GM12872 (cell line): ENCODE measurements around the gene ZDHHC22.

Source experiments
- TF ChIP-seq, protein P1 (sequence below): IDR thresholded peaks from 3 replicates; pipeline ENCODE4 v1.5.1; 2011; ENCODE audit warnings: low read depth, mild to moderate bottlenecking, low read length, moderate library complexity; ENCODE audit not compliant: insufficient read depth

The ZDHHC22 gene

DNA sequence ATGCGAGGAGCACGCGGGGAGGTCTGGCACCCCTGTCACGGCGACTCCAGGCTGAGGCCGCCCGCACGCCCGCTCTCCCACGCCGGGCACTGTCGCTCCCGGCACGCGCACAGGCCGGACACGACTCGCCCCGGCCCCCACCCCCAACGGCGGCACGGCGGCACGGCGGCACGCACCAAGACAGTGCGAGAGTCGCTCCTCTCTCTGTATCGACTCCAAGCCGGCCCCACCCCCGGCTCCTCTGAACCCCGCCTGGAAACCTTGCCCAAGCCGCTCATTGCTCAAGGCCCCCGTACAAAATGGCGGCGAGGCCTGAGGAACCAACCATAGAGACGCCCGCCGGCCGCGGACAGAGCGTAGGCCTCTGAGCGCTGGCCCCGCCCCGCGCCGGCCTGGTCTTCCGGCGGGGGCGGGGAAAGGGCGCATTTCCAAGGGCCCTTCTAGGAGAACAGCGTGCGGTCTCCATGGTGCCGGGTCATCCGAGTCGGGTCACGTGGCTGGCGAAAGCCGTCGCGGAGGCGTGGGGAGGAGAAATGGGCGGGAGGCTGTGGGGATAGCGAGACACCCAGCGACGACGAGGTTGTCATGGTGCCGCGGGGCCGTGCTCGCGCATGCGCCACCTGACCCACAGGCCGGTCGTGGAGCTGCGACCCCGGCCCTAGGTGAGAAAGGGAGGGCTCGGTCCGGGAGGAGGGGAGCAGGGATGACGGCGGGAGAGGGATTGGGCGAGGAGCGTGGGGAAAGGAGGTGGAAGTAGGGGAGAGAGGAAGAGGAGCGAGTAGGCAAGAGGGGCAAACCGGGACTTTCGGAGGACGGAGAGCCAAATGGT, 43.7 kb downstream of the ZDHHC22 start, which contains the start of gene CIPC:
CIPC (plus strand) TSS at position 559 of the 829 bp plus-strand sequence. CDS start 7,451 bp downstream, outside the sequence.
- TF ChIP-seq, protein P1, sequence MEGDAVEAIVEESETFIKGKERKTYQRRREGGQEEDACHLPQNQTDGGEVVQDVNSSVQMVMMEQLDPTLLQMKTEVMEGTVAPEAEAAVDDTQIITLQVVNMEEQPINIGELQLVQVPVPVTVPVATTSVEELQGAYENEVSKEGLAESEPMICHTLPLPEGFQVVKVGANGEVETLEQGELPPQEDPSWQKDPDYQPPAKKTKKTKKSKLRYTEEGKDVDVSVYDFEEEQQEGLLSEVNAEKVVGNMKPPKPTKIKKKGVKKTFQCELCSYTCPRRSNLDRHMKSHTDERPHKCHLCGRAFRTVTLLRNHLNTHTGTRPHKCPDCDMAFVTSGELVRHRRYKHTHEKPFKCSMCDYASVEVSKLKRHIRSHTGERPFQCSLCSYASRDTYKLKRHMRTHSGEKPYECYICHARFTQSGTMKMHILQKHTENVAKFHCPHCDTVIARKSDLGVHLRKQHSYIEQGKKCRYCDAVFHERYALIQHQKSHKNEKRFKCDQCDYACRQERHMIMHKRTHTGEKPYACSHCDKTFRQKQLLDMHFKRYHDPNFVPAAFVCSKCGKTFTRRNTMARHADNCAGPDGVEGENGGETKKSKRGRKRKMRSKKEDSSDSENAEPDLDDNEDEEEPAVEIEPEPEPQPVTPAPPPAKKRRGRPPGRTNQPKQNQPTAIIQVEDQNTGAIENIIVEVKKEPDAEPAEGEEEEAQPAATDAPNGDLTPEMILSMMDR = no peak

DNA sequence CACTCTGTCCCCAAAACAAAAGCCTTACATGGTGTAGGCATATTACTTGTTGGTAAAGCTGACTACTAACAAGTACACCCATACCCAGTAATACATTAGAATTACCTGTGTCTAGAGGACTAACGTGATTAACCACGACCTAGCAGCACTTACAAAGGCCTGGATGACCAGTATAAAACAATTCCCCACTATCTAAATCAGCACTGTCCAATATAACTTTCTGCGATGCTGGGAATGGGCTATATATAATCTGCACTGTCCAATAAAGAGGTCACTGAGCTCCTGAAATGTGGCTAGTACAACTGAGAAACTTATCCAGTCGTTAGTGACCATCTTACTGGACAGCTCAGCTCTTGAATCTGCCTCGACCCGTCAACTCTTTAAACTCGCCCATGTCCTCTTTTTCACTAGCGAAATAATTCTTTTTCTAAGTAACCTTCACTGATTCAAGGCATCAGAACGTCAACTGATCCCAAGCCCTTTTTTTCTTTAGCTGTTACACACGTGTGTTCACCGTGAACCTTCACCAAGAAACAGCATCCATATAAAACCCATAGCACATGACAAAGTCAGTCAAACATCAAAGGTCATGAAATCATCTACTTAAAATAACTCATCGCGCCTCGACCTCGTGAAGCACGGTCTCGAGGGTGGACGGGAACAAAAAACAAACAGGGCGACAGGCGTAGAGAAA, 44.4 kb downstream of the ZDHHC22 start:
- TF ChIP-seq, protein P1 = no peak

DNA sequence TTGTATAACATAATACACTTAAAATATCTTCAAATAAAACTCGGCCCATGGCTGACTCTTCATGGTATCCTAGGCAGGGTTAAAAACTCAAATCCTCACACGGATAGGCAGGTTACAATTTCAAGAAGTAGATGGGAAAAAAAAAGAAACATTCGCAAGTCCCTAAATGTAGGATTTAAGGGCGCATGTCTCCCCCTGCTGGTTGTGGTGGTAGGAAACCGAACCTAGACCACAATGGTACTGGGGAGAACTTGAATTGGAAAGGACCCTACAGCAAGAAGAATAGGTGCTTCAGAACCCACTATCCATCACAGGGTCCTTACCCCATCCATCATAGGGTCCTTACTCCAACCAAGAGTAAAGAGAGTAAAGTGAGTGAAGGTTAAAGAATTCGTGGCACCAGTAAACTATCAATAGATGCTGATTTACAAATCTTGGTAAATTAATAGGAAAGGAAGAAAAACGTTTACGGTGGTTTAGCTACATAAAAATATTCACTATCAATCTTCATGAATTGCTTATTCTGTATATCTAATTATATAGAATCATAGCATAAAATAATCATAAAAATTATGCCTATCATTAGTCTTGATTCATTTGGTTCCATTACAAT, 46.8 kb downstream of the ZDHHC22 start:
- TF ChIP-seq, protein P1 = peak; percentile 81

DNA sequence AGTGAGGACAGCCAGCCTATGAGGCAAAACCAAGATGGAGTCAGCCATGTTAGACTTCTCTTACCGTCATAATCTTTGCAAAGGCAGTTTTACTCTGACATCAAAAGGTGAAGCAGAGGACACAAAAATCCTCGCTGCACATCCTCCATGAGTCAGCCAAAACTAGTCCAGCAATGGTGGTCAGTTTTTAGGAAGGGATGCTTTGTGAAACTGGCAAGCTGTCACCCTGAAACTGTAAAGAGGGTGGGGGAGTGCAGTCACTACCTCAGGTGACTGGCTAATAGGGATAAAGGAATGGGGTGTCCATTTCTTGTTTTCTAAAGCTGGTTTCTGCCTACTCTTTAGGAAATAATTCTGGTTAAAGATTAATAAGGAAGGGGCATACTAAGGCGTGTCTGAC, 48.9 kb downstream of the ZDHHC22 start:
- TF ChIP-seq, protein P1 = no peak

DNA sequence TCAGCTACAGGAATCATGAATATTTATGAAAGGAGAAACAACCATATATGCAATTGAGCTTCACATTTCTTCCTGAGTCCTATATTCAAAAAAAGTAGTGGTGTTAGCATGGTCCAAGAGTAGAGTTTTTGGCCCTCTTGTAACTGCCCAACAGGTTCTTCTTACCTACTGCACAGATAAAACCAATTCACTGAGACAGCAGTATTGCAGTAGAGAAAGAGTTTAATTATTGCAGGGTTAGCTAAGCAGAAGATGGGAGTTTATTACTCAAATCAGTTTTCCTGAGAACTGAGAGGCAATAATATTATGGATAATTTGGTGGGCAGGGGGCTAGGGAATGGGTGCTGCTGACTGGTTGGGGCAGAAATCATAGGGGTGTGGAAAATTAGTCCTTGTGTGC, 50.1 kb downstream of the ZDHHC22 start:
- TF ChIP-seq, protein P1 = no peak

DNA sequence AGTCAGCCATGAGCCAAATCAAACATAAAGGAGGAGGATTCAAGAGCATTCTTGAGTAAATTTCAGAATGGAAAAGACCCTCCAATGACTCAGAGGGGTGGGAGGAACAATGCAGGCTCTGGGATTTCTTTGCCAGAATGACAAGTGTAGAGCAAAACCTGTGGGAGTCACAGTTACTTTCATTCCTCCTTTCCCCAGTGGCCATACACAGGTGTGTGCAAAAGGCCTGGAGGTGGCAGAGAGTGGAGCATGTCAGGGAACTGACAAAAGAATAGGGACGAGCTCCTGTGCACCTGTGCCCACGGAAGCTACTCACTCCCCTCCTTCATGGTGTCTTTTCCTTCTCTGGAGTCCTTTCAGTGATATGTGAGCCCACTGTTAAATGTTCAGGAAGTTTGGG, 52.9 kb downstream of the ZDHHC22 start:
- TF ChIP-seq, protein P1 = no peak

DNA sequence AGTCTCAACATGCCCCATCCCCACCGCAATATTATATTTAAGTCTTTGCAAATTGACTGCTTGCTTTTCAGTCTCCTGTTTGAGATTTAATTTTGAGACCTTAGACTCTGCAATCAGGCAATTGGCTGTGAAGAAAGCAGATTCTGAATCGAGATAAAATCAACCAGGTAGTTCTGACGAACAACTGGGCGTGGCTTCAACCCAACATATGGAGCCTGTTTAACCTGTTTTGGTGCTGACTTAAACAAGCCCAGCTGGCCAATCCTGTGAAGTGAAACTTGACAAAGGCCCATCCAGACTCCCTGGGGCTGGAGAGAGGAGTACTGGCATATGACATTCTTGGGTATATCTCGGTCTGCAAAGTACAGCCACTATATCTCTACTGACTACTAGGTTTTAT, 53.4 kb downstream of the ZDHHC22 start:
- TF ChIP-seq, protein P1 = no peak
